ENCODE measurements around the gene TMEM244.

- TF ChIP-seq CTCF (IDR thresholded peaks at IDR 0.05) (no peak), EP300 (IDR thresholded peaks at IDR 0.05) (no peak), POLR2AphosphoS5 (IDR thresholded peaks at IDR 0.05) (no peak)
Measured at GRCh38 chr6:129902681-129903080, 41.6 kb upstream of the TMEM244 start.

Measured in stomach (tissue), 4 donors.